Fibroblast of lung (primary cell): Measurements from ENCODE around the gene PGGHG.
"Not testable (repeated sequence)": the region's sequence is repeated elsewhere in the genome, so short reads cannot be mapped to it uniquely, and the experiment has no call there.

Experiments
- CTCF ChIP-seq, 2 donors: IDR thresholded peaks in 1 of 2; conservative IDR thresholded peaks in 1 of 2; 1 replicate in 1 of 2; 2 replicates in 1 of 2; pipeline ENCODE4 v1.5.1; 2011 to 2012; ENCODE audit warnings: low read length in 2 of 2, control low read depth in 1 of 2, inconsistent platforms in 1 of 2, low read depth in 1 of 2, mild to moderate bottlenecking in 1 of 2
- EZH2 ChIP-seq: IDR thresholded peaks from 2 replicates; pipeline ENCODE4 v1.5.1; 2012; ENCODE audit warnings: low read length, control low read depth, mild to moderate bottlenecking; ENCODE audit errors: missing control alignments

GRCh38 chr11:333616-334263, 44.8 kb downstream of the PGGHG start:
- not testable (repeated sequence) for TF ChIP-seq CTCF (conservative IDR thresholded peaks at IDR 0.05 in 1 of 2, IDR thresholded peaks at IDR 0.05 in 1 of 2; ENCODE audit: low read depth in 1 of 2, low read length in 2 of 2); EZH2
